ENCODE data around the gene KIAA0513.

GRCh38 chr16:85005285-85006069, 22.1 kb upstream of the KIAA0513 start:
- TF ChIP-seq, protein P1, sequence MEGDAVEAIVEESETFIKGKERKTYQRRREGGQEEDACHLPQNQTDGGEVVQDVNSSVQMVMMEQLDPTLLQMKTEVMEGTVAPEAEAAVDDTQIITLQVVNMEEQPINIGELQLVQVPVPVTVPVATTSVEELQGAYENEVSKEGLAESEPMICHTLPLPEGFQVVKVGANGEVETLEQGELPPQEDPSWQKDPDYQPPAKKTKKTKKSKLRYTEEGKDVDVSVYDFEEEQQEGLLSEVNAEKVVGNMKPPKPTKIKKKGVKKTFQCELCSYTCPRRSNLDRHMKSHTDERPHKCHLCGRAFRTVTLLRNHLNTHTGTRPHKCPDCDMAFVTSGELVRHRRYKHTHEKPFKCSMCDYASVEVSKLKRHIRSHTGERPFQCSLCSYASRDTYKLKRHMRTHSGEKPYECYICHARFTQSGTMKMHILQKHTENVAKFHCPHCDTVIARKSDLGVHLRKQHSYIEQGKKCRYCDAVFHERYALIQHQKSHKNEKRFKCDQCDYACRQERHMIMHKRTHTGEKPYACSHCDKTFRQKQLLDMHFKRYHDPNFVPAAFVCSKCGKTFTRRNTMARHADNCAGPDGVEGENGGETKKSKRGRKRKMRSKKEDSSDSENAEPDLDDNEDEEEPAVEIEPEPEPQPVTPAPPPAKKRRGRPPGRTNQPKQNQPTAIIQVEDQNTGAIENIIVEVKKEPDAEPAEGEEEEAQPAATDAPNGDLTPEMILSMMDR (IDR thresholded peaks at IDR 0.05 in 2 of 3, conservative IDR thresholded peaks at IDR 0.05 in 1 of 3; ENCODE audit: borderline replicate concordance in 1 of 3, insufficient read depth in 1 of 3, low read depth in 2 of 3, low read length in 2 of 3), result no peak
- TF ChIP-seq EZH2 (IDR thresholded peaks at IDR 0.05) (no peak), YY1 (IDR thresholded peaks at IDR 0.05; ENCODE audit: extremely low read depth, insufficient replicate concordance, low read depth, low read length) (no peak), ZNF274 (IDR thresholded peaks at IDR 0.05; ENCODE audit: low read depth, low read length) (no peak)
